HG02981 (cell line): Measurements from ENCODE around the gene DBET.
"Not testable (repeated sequence)": the region's sequence is repeated elsewhere in the genome, so short reads cannot be mapped to it uniquely, and the experiment has no call there.

Experiments
- ATAC-seq: cut with Tn5 transposase; IDR thresholded peaks from one replicate; pipeline ENCODE4 v1.9.1; 2021; ENCODE audit warnings: mild to moderate bottlenecking, moderate library complexity; ENCODE audit not compliant: unreplicated experiment

Gene DBET

DNA sequence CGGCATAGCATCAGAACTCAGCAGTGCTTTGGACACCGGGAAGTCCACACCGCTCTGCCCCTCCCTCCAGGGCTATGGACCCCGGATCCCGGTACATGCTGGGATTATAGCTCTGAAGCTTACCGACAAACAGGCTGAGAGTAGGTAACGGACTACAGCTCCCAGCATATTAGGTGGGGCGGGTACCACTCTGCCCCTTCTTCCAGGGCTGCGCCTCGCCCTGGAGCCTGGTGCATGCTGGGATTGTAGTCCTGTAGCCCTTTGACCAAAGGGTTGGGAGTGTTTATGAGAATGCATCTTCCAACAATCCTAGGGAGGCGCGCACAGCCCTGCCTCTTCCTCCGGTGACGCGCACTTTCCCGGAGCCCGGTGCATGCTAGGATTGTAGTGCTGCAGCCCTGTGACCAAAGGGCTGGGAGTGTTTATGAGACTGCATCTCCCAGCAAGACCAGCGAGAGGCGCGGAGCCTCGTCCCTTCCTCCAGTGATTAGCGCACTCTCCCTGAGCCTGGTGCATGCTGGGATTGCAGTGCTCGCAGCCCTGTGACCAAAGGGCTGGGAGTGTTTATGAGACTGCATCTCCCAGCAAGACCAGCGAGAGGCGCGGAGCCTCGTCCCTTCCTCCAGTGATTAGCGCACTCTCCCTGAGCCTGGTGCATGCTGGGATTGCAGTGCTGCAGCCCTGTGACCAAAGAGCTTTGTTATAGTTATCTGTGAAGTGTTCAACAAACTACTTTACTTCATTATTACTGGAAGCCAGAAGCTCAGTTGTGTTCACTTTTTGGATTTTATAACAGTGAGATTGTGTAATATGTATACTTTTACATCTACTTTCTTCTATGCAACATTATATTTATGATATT is 14.7 kb upstream of the DBET start:
- ATAC-seq = not testable (repeated sequence)

DNA sequence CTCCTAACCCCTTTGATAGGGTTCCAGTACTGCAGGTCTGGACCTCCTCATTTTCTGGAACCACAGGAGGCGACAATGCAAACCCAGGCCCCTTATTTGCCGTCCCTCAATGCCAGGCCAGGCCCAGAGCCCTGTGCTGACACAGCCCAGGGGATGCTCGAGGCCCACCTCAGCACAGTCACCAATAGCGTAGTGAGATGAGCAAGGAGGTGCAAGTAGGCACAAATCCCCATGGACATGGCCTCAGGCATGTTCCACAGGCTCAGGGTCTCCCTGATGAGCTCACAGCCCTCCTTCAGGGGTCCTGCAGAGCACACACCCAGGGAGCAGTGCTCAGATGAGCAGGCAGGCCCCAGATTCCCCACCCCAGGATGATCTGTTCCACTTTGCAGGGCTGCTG is 5.3 kb upstream of the DBET start:
- ATAC-seq = not testable (repeated sequence)

GRCh38 chr4:190064805-190065204 is 503 bp downstream of the DBET start:
- ATAC-seq = not testable (repeated sequence)

DNA sequence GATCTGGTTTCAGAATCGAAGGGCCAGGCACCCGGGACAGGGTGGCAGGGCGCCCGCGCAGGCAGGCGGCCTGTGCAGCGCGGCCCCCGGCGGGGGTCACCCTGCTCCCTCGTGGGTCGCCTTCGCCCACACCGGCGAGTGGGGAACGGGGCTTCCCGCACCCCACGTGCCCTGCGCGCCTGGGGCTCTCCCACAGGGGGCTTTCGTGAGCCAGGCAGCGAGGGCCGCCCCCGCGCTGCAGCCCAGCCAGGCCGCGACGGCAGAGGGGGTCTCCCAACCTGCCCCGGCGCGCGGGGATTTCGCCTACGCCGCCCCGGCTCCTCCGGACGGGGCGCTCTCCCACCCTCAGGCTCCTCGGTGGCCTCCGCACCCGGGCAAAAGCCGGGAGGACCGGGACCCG is 4.0 kb downstream of the DBET start:
- not testable (repeated sequence) for ATAC-seq

DNA sequence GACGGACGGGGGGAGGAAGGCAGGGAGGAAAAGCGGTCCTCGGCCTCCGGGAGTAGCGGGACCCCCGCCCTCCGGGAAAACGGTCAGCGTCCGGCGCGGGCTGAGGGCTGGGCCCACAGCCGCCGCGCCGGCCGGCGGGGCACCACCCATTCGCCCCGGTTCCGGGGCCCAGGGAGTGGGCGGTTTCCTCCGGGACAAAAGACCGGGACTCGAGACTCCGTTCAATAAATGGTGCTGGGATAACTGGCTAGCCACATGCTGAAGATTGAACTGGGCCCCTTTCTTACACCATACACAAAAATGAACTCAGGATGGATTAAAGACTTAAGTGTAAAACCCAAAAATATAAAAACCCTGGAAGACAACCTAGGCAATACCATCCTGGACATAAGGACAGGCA is 28.8 kb downstream of the DBET start:
- ATAC-seq = not testable (repeated sequence)

GRCh38 chr4:190094031-190094430 is 29.7 kb downstream of the DBET start:
- ATAC-seq = not testable (repeated sequence)

DNA sequence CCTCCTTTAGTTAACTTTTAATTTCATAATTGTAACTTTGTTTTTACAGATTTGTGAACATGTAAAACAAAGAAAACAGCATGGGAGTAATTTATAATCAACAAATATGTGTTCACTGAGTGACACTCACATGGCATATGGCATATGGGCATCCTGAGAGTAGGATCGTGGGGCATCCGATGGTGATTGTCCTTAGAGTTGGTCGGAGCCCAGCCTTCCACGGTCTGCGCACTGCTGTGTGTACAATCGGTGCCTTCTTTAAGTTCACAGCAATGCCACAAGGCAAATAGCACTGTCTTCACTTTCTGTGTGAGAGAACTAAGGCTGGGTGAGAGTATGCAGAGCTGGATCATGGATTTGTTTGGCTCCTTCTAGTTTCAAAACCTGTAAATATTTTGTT is 31.0 kb downstream of the DBET start:
- ATAC-seq = not testable (repeated sequence)

GRCh38 chr4:190099605-190100004 is 35.3 kb downstream of the DBET start:
- not testable (repeated sequence) for ATAC-seq

- ATAC-seq = not testable (repeated sequence)
Observed at GRCh38 chr4:190101525-190101924, 37.2 kb downstream of the DBET start.

GRCh38 chr4:190106191-190106590 is 41.9 kb downstream of the DBET start:
- not testable (repeated sequence) for ATAC-seq

GRCh38 chr4:190106611-190107480 is 42.5 kb downstream of the DBET start:
- not testable (repeated sequence) for ATAC-seq

DNA sequence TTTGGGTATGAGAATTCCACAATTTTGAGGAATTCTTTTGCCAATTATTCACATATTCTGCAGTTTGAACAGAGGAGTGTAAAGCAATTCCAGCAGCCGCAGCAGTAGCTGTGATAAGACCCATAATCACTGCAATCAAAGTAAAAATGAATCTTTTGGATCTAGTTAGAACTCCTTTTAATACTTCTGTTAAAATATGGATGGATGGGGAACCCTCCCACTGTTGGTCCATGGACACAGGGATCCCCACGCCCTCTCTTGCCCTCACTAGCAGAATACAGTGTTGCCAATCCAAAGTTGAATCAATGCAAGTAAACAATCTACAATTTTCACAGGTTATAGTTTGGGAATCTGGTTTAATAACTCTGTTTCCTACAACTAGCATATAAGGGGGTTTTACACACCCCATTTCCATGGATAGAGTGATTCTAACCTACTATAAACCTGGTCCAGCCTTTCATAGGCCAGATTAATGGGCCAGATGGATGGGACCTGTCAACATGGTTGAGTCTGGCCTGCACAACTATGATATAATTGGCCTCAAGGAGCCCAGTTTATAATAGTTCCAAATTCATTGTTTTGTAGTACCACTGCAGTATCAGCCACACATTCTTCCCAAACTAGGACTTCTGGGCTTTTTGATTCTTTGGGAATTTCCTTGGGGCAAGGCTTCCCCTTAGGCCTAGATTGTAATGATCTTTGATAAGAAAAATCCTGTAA is 43.6 kb downstream of the DBET start:
- not testable (repeated sequence) for ATAC-seq

DNA sequence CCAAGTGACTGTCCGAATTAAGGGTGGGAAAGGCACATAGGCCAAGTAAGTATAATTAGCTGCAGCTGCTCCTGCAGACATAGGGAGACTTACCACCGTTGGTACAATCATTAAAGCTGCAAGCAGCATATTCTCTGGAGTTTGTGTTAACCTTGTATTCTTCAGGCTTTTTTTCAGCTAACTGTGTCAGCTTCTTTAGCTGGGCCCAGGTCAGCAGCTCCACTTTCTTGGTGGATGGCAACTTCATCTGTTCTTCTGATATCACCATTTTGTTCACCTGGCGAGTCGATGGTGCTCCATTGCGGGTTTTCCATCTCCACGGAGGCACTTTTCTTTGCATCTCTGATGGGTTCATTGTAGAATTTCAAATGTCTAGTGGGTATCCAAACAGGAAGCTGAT is 44.5 kb downstream of the DBET start:
- not testable (repeated sequence) for ATAC-seq

DNA sequence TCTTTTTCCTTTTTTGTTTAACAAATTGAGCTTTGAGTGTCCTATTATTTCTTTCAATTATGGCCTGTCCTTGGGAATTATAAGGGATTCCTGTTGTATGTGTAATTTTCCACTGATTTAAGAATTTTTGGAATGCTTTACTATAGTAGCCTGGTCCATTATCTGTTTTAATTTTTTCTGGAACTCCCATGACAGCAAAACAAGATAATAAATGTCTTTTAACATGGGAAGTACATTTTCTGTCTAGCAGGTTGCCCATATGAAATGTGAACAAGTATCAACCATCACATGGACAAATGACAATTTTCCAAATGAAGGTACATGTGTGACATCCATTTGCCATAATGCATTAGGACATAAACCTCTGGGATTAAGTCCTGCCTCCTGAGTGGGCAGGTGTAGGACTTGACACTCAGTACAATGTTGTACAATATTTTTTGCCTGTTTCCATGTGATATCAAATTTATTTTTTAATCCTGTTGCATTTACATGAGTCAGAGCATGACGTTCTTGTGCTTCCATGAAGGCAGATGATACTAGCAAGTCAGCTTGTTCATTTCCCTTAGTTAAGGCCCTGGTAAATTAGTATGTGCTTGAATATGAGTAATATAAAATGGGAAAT is 45.2 kb downstream of the DBET start:
- ATAC-seq = not testable (repeated sequence)

- not testable (repeated sequence) for ATAC-seq
Observed at GRCh38 chr4:190110033-190110432, 45.7 kb downstream of the DBET start.

DNA sequence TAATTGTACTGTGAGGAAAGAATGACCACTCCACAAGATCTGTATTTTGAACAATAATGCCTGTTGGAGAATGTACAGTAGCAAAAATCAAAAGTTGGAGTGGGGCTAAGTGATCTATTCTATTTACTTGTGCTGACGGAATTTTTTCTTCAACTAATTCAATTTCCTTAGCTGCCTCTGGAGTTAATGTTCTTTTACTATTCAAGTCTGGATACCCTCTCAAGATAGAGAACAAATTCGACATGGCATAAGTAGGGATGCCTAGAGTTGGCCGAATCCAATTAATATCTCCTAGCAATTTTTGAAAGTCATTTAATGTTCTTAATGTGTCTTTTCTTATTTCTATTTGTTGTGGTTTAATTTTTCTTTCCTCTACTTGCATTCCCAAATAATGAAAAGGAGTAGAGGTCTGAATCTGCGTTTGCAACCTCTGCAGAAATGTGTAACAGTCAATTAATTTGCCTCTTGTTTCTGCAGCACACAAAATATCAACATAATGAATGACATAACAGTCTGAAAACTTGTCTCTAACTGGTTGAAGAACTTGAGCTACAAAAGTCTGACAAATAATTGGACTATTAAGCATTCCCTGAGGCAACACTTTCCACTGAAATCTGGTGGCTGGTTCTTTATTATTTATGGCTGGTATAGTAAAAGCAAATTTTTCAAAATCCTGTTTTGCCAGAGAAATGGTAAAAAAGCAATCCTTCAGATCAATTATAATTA is 46.4 kb downstream of the DBET start:
- not testable (repeated sequence) for ATAC-seq

DNA sequence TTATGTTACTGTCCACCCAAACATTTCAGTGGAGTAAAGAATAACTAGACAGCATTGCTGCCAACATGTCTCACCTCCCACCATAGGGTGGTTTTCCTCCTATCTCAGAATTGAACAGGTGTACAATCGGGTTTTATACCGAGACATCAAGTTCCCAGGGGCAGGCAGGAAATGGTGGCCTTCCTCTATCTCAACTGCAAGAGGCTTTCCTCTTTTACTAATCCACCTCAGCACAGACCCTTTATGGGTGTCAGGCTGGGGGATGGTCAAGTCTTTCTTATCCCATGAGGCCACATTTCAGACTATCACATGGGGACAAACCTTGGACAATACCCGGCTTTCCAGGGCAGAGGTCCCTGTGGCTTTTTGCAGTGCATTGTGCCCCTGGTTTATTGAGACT is 48.6 kb downstream of the DBET start:
- ATAC-seq = not testable (repeated sequence)

- ATAC-seq = not testable (repeated sequence)
Observed at GRCh38 chr4:190114991-190115390, 50.7 kb downstream of the DBET start.
